SK-N-MC (cell line): ENCODE results near the gene CDK17.

Experiments
- EZH2 ChIP-seq: fragments of 200-600 bp; sonication (generic); IDR thresholded peaks from one replicate; pipeline ENCODE4 v1.6.1; 2017; ENCODE audit warnings: antibody characterized with exemption
- FOXP2 ChIP-seq: optimal IDR thresholded peaks from 2 replicates; pipeline ENCODE3; 2011; ENCODE audit warnings: mild to moderate bottlenecking, moderate library complexity; ENCODE audit not compliant: insufficient read depth; ENCODE audit errors: extremely low read length, control extremely low read depth
- POLR2AphosphoS5 ChIP-seq: IDR thresholded peaks from 2 replicates; pipeline ENCODE4 v1.6.1; 2012; ENCODE audit warnings: mild to moderate bottlenecking, low read depth, low read length, borderline replicate concordance

- TF ChIP-seq POLR2AphosphoS5: no peak
- TF ChIP-seq EZH2: no peak
- TF ChIP-seq FOXP2: no peak
These were observed 143.4 kb downstream of the CDK17 start for GRCh38 chr12:96256672-96257361.
